Karpas-422 (cell line): ENCODE results near the gene CILP2. TPM values are rescaled to one million over a fixed set of nuclear protein-coding genes. Genes with fewer than 3 reads are reported as not detected.

Experiments
- total RNA-seq: library from RNA; depleted of rRNA; stranded (reverse); fragments of >200 nt; shearing (Covaris generic); gene quantifications from 2 replicates; pipeline ENCODE4 v1.2.3, GENCODE V29; 2014; ENCODE audit warnings: low replicate concordance; rRNA removed

Gene CILP2
- total RNA-seq, 1 experiment from 2014 or later, result 0.15 TPM

Other genes starting within 250 kb of the CILP2 start
- gene SUGP1, start 217.8 kb upstream of the CILP2 start, total RNA-seq, result 21.4 and 49.5 TPM in 2 replicates
- gene MAU2, start 217.4 kb upstream of the CILP2 start, total RNA-seq, result 37.3 and 44.6 TPM in 2 replicates
- gene GATAD2A, start 132.6 kb upstream of the CILP2 start, total RNA-seq, result 38.4 and 63.4 TPM in 2 replicates
- 5.0 and 10.8 TPM in 2 replicates for gene TSSK6, start 22.7 kb upstream of the CILP2 start, total RNA-seq
- 255 and 557 TPM in 2 replicates for gene NDUFA13, start 22.0 kb upstream of the CILP2 start, total RNA-seq
- gene YJEFN3, start 9.4 kb upstream of the CILP2 start, total RNA-seq, result 7.9 and 11.4 TPM in 2 replicates
- gene PBX4, start 80.4 kb downstream of the CILP2 start, total RNA-seq, result 0.25 TPM in 1 of 2 replicates, not detected in the other
- 18.9 and 22.0 TPM in 2 replicates for gene LPAR2, start 90.0 kb downstream of the CILP2 start, total RNA-seq
- gene GMIP, start 105.4 kb downstream of the CILP2 start, total RNA-seq, result 24.3 and 55.8 TPM in 2 replicates
- gene ATP13A1, start 125.4 kb downstream of the CILP2 start, total RNA-seq, result 39.6 and 59.1 TPM in 2 replicates
- 12.4 and 15.0 TPM in 2 replicates for gene ZNF101, start 130.6 kb downstream of the CILP2 start, total RNA-seq
- 9.2 and 12.1 TPM in 2 replicates for gene ZNF14, start 194.8 kb downstream of the CILP2 start, total RNA-seq